ENCODE measurements around the gene SERF2.
A peak's percentile ranks its signal among the peaks of the same experiment; 100 is the strongest.
"Not testable (repeated sequence)": the region's sequence is repeated elsewhere in the genome, so short reads cannot be mapped to it uniquely, and the experiment has no call there.

The SERF2 gene

DNA sequence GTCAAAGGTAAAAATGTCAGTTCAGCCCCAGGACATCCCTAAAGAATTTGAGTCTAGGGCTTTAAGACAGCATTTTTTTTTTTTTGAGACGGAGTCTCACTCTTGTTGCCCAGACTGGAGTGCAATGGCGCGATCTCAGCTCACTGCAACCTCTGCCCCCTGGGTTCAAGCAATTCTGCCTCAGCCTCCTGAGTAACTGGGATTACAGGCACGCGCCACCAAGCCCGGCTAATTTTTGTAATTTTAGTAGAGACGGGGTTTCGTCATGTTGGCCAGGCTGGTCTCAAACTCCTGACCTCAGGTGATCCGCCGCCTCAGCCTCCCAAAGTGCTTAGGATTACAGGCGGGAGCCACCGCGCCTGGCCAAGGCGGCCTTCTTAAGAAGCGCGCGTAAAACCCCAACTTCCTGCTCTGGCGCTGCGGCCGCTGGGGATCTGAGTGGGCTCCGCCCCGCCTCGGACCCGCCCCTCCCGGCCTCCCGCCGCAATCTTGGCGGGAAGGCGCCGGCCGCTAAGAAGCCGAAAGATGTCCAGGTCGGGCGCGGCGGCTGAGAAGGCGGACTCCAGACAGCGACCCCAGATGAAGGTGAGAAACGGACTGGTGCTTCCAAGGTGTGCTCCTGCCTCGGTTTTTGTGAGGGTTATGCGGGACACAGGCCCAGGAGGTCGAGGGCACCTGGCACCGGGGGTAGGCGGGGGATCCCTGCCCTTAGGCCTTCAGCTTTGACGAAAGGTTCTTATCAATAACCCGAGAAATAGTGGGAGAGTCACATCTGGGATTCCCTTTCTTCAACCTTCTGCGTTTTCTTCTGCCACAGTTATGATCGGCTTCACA, 34.6 kb downstream of the SERF2 start, which contains the start of gene WDR76:
Gene WDR76 (plus strand): TSS at position 495 of the 834 bp plus-strand sequence. CDS start 31 bp downstream, at position 526.
- DNase-seq, result peak; percentile 76

DNA sequence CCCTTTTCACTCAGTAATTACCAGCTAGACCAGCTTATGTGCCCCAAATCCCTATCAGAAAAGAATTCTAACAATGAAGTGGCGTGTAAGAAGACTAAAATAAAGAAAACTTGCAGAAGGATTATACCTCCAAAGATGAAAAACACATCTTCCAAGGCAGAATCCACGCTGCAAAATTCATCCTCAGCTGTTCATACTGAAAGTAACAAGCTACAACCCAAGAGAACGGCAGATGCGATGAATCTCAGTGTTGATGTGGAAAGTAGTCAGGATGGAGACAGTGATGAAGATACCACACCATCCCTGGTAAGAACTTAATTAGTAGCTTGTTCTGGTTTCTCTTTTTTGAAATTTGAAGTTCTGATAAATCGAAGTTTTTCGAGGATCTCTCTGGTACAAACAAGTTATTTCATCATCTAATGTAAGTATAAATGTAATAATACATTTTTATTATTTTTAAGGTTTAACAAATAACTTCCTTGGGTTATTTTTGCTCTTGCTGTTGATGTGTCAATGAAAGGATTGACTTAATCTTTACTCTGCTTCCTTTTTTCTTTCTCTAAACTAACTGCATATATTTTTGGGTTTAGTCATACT, 36.0 kb downstream of the SERF2 start:
- no peak for DNase-seq

DNA sequence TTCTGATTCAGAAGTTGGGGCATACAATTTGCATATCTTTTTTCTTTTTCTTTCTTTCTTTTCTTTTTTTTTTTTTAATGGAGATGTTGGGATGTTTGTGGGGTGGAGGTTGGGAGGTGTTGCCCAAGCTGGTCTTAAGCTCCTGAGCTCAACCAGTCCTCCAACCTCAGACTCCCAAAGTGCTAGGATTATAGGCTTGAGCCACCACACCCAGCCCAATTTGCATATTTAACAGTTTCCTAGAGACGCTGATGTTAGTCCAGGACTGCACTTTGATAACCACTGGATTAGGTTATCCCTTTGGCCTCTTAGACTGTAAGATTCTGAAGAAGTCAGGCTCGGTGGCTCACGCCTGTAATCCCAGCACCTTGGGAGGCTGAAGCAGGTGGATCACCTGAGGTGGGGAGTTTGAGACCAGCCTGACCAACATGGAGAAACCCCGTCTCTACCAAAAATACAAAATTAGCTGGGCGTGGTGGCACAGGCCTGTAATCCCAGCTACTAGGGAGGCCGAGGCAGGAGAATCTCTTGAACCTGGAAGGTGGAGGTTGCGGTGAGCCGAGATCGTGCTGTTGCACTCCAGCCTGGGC, 37.9 kb downstream of the SERF2 start:
- not testable (repeated sequence) for DNase-seq

DNA sequence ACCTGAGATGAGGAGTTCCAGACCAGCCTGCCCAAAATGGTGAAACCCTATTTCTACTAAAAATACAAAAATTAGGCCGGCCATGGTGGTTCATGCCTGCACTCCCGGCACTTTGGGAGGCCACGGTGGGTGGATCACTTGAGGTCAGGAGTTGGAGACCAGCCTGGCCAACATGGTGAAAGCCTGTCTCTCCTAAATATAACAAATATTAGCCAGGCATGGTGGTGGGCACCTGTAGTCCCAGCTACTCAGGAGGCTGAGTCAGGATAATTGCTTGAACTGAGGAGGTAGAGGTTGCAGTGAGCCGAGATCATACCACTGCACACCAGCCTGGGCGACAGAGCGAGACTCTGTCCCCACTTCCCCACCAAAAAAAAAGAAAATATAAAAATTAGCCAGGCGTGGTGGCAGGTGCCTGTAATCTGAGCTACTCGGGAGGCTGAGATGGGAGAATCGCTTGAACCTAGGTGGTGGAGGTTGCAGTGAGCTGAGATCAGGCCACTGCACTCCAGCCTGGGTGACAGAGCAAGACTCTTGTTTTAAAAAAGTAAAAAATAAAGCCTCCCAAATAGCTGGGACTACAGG, 38.7 kb downstream of the SERF2 start:
- DNase-seq, result not testable (repeated sequence)

DNA sequence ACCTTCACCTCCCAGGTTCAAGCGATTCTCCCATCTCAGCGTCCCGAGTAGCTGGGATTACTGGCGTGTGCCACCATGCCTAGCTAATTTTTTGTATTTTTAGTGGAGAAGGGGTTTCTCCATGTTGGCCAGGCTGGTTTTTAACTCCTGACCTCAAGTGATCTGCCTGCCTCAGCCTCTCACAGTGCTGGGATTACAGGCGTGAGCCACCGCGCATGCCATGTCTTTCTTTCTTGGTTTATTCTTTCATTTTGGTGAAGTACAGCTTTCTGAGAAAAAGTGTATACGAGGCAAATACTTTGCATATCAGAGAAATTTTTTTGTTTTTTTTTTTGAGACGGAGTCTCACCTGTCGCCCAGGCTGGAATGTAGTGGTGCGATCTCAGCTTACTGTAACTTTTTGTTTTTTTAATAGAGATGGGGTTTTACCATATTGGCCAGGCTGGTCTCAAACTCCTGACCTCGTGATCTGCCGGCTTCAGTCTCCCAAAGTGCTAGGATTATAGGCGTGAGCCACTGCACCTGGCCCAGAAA, 39.5 kb downstream of the SERF2 start:
- not testable (repeated sequence) for DNase-seq

DNA sequence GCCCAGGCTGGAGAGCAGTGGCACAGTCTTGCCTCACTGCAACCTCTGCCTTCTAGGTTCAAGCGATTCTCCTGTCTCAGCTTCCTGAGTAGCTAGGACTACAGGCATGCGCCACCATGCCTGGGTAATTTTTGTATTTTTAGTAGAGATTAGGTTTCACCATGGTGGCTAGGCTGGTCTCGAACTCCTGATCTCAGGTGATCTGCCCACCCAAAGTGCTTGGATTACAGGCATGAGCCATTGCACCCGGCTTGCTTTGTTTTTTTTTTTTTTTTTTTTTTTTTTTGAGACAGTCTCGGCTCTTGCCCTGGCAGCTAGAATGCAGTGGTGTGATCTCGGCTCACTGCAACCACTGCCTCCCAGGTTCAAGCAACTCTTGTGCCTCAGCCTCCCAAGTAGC, 40.4 kb downstream of the SERF2 start:
- DNase-seq, result not testable (repeated sequence)

DNA sequence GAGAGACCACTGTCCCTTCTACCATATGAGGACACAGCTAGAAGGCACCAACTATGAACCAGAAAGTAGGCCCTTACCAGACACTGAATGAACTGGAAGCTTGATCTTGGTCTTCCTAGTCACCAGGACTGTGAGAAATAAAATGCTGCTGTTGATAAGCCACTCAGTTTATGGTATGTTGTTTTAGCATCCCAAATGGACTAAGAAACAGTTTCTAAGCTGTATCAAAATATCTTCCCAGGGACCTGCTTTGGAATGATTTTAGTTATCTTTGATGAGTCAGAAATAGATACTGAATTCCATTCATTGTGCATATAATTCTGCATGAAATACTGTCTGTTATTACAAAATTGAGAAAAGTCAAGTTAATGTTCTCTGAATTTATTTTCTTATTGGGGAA, 53.3 kb downstream of the SERF2 start:
- DNase-seq, result no peak
